NCI-H146 (cell line): ENCODE data around the gene ALS2.
"Not testable (repeated sequence)": the region's sequence is repeated elsewhere in the genome, so short reads cannot be mapped to it uniquely, and the experiment has no call there.

Source experiments
- DNase-seq: peaks from one replicate; lab custom pipeline; 2025; lab: John Stamatoyannopoulos, UW

Gene ALS2

DNA sequence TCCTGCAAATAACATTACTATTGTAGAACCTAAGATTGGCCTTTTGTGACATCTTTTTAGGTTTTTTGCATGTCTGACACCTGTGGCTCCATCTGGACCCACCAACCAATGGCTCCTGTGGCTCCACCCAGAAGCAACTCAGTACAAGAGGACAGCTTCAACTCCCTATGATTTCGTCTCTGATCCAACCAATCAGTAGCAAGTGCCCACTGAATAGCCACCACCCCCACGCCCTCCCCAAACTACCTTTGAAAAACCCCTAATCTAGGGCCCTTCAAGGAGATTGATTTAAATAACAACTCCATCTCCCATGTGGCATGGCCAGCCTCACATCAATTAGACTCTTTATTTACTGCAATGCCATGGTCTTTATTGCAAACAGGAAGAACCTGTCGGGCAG lies 105.9 kb downstream of the ALS2 start:
- no peak for DNase-seq

DNA sequence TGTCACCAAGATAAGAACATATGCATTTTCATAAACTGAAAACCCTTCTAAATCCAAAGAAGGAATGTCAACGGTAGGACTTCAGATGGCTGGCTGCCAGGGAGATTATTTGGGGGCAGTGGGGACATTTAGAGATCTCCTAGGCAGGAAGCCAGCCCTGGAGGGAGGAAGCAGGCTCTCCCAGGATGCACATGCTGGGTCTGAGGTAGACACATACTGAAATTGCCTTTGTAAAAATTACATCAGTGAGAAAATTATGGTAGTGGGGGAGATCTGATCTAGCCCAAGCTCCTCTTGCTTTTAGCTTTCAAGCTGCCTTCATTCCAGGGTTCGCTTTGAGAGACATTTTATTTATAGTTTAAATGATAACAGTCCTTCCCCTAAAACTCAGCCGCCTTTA lies 106.4 kb downstream of the ALS2 start:
- no peak for DNase-seq

DNA sequence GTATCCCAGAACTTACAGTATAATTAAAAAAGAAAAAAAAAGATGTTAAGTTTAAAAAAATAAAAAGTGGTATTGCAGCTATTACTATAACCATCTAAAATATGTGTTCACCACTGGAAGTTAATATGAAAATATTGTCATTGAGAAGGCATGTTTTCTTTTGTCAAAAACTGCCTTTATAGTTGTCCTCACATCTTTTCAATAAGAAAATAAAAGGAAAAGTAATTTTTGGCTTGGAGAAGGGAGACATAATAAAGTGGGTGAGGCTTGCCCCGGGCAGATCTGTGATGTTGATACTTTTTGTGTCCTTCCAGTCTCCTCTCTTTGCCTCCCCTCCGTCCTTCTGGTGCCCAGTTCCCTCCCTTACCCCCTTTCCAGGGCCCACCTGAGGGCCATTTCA lies 107.2 kb downstream of the ALS2 start:
- no peak for DNase-seq

DNA sequence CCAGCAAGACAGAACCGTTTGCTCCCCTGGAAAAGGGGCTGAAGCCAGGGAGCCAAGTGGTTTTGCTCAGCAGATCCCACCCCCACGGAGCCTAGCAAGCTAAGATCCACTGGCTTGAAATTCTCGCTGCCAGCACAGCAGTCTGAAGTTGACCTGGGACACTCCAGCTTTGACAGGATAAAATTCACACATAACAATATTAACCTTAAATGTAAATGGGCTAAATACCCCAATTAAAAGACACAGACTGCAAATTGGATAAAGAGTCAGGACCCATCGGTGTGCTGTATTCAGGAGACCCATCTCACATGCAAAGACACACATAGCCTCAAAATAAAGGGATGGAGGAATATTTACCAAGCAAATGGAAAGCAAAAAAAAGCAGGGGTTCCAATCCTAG lies 109.5 kb downstream of the ALS2 start:
- not testable (repeated sequence) for DNase-seq

DNA sequence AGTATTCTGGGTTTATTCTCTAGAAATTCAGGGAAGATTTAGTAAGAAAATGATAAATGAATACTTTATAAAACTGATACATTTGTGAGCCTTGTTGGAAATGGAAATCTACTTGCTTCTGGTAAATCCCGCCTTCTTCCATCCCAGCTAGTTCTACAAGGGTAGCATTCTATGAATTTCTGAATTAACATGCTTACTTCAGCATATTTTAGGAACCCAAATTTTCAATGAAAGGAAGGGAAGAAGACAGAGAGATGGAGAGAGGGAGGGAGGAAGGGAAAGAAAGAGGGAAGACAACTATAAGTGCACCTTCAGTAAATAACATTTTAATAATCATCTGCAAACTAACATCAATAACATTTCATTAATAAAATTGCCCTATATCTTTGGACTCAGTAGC lies 110.9 kb downstream of the ALS2 start:
- no peak for DNase-seq

DNA sequence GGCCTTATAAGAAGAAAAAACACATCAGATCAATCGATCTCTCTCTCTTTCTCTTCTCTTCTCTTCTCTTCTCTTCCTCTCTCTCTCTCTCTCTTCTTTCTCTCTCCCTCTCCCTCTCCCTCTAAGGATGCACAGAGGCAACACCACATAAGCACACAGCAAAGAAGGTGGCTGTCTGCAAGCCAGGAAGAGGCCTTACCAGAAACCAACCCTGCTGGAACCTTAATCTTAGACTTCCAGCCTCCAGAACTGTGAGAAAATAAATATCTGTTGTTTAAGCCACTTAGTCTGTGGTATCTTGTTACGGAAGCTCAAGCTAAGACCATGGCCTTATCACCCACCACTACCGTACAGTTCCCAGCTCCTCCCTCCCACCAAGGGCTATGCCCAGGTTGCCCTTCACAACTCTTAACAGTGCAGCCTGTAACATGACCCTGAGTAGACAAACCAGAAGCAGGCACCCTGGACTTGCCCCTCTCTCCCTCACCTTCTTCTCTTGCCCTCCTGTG lies 112.3 kb downstream of the ALS2 start:
- no peak for DNase-seq

DNA sequence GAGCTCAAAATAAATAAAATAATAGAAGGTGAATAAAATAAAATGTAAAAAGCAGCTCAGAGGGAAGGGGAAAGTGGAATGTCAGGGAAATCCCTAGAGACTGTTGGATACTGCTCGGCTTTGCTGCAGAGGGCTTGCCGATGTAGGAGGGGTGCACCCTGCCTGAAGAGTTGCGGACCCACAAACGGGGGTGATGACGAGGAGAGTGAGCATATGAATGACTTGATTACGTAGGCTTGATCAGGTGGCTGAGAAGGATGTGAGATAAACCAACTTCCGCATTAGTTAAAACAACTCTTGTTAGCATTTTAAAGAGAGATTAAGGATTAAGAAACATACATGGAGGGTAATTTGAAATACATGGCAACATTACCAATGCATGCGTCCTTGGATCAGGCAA lies 116.4 kb downstream of the ALS2 start:
- no peak for DNase-seq

DNA sequence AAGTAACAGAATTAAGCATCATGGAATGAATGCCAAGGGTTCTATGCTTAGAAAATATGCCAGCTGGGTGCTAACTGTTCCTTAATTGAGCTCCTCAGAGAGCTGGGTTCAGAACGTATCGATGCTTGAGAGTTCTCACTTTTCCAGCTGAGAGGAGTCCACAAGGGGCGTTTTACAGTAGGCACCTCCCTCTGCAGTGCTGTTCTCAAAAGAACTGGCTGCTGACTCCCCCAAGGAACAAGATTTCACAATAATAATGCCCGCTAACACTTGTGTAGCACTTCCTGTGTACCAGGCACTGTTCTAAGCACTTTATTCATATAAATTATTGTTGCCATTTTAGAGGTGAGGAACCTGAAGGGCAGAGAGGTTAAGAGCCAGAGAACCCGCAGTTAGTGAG lies 119.4 kb downstream of the ALS2 start:
- DNase-seq: no peak

DNA sequence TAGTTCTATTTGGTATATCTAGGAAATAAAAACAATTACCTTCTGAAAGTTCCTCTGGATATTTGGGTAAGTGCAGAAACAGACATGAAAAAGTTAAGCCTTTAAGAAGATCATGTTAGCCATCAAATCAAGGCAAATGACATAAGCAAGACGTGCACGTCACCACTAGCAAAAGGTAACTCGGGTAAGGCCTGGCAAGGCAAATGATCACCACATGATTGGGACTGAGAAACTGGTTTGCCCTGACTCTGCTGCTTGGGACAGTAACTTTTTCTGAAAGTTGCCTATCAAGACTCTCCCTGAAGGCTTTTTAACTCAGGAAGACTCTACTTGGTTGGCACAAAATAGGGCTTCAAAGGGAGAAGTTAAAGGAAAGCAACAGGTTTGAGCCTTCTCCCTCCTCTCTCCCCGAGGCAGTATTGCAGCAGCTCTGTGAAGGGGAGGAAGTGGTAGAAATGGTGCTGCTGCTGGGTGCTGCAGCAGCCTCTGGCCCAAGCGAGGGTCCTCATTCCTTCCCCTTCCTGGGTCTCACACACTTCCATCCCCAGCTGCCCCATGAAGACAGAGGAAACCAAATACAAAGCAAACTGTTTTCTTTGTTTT lies 120.3 kb downstream of the ALS2 start:
- no peak for DNase-seq

DNA sequence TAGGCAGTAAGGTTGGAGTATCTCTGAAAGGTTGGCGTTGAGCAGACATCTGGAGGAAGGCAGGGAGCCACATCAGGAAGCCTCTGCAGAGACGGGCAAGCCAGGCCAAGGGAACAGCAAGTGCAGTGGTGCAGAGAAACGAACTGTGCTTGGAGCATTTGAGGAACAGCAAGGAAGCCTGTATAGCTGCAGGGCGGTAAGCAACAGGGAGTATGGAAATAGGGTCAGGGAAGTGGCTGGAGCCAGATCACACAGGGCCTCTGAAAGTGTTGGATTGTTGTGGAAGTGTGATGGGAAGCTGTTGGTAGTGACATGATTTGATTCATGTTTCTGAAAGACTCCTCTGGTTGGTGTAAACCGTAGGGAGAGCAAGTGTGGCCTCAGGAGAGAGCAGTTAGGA lies 124.0 kb downstream of the ALS2 start:
- no peak for DNase-seq

DNA sequence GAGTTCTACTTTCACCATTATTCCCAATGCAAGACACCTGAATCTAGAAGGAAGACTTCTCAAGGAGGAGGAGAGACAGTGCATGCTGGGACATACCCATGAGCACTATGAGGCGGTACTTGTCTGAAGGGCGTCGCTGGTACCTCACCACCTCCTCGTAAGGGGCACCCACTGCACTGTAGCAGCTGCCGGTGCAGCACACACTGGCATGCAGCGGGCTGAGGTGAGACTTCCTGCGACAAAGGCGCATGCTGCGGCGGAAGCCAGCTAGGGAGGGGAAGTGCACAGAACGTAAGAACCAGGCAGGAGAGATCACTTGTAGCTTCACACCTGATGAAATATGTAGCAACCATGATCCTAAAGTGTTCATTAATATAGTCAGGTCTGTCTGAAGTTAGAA lies 124.6 kb downstream of the ALS2 start:
- no peak for DNase-seq

DNA sequence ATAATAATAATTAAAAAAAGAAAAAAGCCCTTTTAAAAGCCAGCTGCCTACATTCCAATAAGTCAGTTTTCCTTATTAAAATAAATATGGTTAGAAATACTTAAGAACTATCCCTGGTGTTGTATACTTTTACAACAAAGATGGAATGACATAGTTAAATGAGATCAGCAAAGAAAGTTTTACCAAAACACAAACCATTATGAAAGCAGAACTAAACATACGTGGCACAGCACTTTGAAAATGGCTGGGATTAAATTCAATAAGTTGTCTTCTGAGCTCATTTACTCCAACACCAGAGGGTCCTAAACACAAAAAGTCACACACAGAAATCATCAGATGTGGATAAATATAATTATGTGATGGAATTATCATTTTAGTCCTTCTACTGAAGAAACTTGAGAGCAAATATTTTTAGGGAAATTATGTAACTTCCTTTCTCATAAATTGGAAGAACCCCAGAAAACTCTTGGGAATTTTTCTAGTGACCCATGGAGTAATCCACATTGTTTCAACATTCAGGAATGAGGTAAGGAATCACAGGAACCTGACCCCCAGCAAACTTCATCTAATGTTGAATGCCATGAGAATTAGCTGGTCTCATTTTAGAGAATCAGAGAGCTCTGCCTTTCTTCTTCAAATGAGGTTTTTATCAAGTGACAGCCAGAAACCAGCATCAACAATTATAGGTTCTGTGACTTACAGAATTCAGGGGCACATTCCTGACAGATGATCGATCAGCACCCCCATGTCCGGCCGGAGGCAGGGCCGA lies 125.9 kb downstream of the ALS2 start:
- no peak for DNase-seq

DNA sequence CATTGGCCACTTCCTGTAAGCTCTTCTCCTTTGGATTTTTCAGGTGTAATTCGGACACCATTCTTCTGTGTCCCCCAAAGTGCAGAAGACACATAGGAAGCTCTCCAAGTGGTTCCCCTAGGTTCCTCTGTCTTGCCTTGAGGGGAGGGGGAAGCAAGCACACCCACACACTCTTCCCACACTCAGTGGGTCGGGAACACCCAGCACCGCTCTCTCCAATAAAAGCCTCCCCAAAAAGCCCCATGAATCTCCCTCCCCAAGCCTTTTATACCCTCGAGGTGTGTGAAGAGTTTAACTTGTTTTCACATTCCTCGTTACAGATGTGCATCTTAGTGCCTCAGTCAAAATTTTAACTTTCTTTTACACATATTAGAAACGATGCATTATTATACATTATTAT lies 127.5 kb downstream of the ALS2 start:
- no peak for DNase-seq
